GM18858 (cell line): ENCODE results near the gene SNRK.

ENCODE experiments used
- ATAC-seq: cut with Tn5 transposase; IDR thresholded peaks from one replicate; pipeline ENCODE4 v1.9.1; 2021; ENCODE audit not compliant: unreplicated experiment

SNRK gene

DNA sequence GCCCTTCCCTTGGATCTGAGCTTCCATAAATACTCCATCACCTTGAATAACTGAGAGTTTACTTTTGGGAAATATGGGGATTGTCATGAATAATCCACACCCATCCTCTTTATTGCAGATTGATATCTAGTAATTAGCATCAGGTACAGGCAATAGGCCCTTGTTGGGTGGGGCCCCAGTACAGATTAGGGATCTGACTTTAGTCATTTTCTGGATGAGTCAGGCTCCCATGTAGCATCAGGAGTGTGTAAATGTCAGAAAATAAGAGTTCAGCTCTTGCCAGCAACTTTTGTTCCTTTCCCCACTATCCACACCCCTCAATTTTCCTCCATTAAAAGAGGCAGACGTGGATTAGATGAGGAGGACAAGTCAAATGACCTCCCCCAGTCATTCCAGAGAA, 17.7 kb upstream of the SNRK start:
- no peak for ATAC-seq

DNA sequence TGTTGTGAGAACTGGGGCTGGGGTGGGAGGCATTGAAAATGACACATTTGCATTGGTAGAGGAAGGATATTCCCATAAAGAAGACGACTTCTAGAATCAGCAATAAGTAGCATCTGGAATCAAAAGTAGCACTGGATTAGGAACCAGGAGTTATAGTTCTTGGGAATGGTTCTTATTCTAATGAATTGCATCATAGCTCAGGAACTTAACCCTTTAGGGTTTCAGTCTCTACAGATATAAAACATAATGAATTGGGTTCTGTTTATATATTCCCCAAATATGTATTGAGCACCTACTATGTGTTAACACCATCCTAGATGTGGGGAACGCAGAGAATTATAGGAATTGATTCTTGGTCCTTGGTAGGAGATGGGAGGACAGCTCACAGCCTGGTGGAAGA, 16.3 kb upstream of the SNRK start:
- ATAC-seq, result no peak

DNA sequence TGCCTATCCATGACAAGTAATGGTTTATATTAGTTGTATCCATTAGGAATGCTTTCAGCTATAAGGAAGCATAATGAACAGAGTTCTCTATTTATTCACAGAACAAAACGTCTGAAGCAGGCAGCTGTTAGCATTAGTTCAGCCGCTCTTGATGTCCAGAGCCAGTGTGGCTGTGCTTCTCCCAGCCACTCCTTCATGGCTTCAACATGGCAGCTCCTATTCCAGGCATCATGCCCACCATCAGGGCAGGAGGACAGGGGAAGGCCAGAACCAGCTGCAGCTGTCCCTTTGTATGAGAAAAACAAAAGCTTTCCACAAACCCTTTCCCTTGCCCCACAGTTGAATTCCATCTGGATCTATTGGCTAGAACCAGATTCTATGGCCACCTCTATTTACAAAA, 12.9 kb upstream of the SNRK start:
- ATAC-seq, result no peak

DNA sequence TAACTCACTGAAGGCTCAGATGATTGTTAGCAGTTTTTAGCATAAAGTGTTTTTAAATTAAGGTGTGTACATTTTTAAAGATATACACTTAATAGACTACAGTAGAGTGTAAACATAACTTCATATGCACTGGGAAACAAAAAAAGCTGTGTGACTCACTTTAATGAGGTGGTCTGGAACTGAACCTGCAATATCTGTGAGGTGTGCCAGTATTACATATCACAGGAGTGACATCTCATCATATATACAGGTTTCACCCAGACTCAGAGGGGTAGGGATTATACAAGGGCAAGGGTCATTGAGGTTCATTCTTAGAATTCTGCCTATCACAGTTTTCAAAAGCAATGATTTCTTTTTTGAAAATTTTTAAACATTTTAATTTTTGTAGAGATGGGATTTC, 7.3 kb upstream of the SNRK start:
- no peak for ATAC-seq

DNA sequence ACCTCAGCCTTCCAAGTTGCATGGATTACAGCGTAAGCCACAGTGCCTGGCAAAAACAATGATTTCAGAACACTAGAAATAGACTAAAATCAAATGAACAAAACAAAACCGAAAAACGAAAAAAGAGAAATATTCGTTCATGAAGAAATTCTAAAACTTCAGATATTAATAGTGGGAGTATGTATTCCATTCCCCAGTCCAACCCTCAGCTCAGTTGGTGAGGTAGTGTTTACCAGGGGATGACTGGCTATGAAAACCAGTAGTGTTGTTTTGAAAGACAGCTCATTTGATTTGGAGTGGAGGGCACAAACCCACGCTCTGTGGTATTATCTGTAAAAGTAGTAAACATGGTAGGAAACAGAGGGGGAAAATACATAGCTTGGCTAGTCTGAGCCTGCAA, 6.8 kb upstream of the SNRK start:
- no peak for ATAC-seq

DNA sequence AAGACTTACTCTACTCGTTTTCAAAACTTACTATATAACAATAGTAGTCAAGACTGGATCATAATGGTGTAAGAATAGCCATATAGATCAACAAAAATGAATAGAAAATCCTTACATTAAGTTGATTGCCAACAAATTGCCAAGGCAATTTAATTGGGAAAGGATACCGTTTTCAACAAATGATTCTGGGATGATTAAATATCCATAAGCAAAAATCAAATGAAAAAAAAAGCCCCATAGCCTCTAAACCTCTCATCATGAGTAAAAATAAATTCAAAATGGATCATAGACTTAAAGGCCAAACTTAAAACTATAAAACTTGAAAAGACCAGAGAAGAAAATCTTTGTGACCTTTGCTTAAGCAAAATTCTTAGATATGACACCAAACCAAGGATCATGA, 5.3 kb upstream of the SNRK start:
- no peak for ATAC-seq

DNA sequence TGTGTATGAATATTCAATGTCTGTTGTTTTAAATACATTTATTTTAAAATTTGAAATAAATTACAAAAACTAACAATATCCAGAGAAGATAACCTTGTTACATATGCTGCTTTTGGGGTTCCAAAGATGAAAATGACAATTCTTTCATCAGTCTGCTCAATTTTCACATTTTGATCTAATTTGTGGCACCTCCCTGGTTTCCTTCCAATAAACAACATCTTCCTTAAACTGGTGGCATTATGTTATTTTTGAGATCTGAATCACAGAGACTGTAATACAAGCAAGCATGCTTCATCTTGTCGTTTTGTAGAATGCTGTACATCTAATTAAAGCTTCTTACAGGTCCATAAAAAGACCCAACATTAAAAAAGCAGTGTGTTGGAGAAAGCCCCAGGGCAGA, 2.2 kb upstream of the SNRK start:
- no peak for ATAC-seq

DNA sequence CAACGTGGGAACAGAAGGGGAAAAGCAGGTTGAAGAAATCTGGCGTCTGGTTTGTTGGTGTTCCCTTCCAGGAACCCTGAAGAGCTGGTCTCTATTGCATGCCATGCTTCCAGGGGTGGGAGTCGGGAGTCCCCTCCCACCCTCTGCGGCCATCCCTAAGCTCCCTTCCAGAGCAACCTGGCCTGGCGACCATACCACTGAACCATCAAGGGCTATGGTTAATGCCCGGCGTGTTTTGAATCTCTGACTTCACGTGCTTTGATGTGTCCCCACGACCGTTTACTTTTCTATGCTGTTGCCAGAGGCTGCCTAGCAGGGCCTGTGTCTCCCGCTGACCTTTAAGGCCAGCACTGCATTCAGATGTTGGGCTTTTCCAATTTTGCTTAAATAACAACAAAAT, 696 bp upstream of the SNRK start:
- ATAC-seq, result no peak

DNA sequence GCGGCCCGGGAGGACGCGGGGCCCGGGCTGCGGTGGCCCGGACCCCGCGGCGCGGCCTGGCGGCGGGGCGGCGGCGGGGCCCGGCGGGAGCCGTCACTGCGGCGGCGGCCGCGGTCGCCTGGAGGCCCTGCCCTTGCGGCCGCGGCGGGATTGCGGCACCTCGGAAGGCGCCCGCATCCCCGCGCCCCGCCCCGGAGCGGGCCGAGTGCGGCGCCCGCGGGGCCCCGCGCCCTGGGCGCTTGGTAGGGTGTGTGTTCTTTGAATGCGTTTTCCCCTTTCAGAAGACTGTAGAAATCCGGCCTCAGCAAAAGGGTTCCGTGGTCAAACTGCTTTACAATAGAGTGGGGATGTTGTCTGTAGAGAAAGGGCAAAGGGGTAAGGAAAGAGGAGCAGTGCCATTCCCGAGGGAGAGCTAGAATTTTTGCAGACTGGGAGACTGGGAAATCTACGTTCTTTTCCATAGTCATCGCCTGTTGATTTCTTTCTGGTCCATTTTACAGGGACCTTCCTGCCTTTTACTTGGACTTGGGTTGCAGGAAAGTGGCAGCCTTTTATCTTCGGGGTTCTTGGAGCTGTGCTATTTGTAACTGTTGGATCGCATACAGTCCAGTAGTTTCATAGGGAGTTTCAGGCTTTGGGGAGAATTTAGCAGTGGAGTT, 630 bp downstream of the SNRK start:
- ATAC-seq, result peak; percentile 20

DNA sequence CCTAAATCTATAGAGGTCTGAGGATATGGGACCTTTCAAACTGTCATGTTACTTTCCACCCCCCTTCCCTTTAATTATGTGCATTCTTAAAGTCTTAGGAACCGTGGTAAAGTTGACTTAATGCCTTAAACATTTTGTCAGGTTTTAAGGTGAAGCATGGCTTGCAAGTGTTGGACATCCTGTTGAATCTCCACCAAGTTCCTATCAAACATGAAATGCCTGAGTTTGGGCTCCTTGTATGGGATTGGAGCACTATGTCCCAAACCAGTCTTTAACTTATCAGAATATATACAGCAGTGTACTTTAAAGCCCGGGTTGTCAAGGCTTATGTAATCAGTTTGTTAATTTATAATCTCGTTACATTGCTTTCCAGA, 1.1 kb downstream of the SNRK start:
- ATAC-seq, result no peak

DNA sequence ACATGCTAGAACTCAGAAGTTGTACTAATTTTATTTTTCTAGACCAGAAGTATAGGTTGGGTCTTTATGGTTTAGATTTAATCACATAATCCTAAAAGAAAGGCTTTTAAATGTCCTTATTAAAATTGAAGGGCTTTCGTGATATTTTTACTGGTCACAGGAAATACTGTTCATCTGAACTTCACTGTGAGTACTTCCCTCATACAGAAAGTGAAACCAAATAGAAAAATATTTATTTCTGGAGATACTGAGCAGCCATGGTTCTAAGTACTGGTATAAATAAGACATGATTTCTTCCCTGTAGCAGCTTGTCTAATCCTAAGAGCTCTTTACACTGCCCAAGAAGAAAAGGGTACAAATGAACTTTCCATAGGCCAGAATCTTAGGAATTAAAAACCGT, 2.0 kb downstream of the SNRK start:
- peak; percentile 54 for ATAC-seq

DNA sequence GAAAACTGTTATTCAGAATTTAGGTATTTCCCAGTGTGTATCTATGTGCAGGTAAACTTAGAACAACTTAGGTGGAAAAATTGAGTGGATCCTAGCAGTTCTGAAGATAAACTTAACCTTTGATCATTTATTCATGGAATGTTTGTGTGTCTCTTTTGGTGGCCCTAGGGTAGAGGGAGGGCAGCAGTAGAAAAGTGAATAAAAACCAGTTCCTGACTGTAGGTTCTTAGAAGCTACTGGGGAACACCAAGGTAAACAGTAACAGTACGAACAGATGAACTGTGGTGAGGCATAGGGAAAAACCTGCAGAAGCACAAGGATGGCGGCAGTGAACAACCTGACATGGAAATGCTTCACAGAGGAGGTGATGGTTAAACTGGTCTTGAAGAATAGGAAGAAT, 2.5 kb downstream of the SNRK start:
- no peak for ATAC-seq

DNA sequence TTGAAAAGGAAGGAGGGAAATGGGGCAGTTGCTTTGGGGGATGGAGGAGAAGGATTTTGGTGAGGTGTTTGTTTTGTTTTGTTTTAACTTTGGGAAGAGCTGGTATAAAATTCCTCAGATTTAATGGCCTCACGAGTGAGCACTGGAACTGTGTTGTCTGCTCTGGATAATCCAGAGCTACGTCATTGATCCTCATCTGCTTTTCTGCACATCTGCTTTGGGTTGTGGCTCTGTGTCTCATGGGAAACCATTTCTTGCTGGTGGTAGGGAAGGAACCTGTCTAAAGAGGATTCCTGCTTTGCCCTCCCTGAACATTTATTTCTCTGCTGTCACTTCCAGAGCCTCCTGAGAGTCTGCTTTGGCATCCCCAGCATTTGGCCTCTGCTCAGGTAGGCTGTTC, 3.1 kb downstream of the SNRK start:
- ATAC-seq, result no peak

DNA sequence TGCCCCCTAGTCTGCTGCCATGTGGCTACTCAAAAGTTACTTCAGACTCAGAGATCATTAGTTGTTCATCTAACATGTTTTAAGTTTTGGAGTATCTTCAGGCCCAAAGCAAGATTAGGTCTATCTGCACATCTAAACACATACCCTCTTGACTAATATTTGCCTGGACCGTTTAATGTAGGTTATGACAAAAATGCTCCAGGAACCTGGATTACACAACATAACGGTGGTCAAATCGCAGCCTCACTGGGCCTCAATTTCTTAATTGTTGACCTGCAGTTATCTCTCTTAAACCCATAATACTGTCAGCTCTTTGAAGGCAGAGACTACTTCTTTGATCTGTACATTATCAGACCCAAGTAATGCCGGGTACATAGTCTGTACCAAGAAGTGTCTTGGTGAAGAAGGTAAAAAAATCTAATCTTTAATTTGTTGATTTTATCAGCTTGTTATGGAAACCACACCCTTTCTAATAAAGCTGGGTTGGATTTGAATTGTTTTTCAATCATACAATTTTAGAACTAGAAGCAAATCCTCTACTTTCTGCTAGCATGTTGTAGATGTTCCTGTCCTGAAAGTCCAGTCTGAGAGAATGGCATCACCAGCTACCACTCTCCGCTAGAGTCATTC, 3.6 kb downstream of the SNRK start:
- no peak for ATAC-seq

DNA sequence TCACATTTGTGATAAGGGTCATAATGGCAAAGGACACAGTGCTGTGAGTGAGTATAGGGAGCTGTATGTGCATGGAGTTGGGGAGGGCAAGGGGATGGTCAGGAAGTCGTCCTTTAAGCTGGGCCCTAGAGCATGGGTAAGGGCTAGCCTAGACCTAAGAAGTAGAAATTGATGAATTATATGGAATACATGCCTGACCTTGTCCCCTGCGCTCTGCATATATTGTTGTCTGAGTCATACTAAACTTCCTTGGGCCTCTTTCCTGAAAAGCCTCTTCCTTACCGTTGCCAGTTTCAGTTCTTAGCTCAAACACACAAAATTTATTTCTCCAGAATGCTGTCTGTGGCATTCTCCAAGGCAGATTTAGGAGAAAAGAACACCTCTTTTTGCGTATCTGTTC, 4.6 kb downstream of the SNRK start:
- ATAC-seq, result no peak

DNA sequence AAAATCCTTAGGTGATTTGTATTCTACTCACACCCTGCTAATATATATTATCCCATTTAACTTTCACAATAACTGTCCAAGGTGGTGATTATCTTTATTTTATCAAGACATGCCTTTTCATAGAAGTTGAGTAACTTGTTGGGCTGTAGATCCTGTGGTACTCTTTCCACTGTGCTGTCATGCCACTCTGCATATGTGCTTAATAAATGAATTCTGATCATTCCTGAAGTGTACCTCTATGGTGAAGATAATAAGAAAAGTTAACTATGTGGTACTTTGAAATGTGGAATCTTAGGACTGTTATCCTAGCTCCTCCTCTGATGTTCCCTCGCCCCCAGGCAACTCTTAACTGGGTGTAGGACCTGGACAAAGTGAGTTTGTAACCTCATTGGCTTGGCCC, 5.2 kb downstream of the SNRK start:
- ATAC-seq, result no peak

DNA sequence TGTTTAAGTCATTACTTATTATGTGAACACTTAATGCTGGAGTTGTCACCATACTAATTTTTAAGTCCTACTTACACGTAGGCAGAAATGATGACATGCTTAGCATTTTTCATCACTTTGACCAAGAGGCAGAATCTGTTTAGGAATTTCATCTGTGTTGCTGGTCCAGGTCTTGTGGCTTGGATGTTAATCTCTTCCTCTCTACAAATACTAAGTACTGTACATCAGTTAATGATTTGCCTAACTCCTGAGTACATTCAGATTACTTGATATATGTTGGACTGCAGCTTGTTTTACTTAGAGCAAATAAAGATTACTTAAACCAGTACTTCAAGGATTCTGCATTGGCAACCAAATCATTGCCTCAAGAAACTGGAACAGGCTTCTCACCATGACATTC, 8.6 kb downstream of the SNRK start:
- no peak for ATAC-seq

DNA sequence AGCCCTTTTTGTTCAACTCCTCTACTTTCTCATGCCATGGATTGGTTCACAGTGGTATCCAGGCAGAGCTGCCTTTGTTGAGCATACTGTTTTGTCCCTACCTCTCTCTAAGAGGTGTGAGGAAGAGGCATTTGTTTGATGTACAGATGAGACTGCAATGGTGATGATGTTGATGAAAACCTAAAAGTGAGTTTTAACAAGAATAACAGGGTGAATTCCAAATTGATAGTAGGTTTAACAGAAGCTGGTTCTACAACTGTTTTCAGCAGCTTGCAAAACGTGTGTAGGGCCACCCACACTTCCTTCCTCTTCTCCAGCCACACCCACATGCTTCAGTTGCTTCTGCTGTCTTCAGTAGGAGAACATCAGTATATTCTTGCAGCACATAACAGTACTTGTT, 10.2 kb downstream of the SNRK start:
- ATAC-seq, result peak; percentile 84

DNA sequence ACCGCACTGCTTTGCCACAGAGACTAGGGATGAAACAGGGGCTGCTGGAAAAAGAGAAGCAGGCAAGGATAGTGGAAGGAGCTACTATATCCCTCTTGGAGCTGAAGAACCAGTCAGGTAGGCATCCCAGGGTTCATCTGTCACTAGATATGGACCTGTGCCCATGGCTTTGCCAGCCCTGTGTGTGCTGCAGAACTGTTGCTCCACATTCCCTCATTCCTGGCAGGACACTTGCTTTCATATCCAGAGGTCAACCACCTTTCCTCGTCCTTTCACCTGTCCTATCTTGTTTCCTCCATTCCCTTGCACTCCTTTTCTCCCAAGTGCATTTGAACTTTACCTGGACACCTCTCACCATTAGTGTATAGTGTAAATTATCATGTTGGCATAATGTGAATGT, 12.0 kb downstream of the SNRK start:
- ATAC-seq, result no peak

DNA sequence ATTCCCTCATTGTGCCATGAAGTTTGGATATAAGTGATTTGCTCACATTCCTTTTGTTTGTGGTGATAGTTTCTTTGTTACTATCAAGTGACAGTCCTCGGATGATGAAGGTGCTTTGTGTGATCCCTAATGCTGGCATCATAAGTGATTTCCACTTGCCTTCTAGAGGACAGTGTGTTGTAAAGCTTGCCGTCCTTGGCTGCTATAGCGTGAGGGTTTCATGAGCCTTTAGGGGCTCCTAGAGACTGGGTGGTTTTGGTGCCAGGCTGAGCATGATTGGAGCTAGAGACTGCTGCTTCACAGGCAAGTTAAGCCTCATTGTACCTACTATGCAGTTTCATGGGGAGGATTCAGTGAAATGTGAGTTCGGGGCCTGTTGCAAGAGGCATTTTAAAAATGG, 12.4 kb downstream of the SNRK start:
- no peak for ATAC-seq

DNA sequence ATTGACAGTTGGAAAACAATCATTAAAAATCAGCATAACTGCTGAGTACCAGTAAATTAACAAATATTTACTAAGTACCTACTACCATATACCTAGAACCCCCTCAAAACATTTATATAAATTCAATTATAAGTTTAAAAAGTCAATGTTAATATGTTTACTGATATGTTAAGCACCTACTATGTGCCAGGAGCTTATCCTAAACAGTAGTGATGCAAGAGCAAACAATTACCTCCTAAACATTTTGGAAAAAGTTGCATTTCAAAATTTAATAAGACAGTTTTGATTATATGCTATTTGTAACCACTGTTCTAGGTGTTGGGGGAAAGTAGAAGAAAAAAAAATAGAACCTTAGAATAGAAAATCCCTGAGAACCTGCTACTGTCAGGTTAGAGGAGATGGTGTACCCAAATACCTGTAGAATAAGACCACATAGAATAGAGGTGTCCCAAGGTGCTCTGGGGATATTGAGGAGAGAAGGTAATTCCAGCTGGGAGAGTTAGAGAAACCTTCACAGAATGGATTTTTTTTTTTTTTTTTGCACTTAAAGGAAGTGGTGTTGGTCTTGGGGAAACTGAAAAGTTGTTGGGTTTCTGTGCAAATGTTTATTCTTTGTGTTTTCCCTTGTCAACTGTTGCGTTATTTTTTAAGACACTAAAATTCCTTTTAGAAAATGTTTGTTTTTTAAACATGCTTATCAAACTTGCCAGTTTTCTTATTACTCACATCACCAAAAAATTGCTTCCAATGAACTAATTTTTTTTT, 16.0 kb downstream of the SNRK start:
- no peak for ATAC-seq

DNA sequence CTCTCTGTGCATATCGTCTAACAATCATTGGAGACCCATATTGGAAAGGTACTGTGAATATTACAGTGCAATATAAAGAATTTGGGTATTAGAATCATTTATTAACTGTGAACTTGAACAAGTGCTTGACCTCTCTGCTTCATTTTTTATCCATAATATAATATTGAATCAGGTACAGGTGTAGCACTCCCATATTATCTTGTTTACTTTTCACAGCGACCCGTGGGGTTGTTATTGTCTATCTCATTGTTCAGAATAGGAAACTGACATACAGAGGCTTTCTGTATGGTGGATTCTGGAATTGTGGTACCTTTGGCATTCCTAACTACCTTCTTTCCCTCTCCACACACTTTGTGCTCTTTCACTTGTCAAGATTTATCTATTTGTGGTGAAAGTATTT, 17.8 kb downstream of the SNRK start:
- no peak for ATAC-seq

DNA sequence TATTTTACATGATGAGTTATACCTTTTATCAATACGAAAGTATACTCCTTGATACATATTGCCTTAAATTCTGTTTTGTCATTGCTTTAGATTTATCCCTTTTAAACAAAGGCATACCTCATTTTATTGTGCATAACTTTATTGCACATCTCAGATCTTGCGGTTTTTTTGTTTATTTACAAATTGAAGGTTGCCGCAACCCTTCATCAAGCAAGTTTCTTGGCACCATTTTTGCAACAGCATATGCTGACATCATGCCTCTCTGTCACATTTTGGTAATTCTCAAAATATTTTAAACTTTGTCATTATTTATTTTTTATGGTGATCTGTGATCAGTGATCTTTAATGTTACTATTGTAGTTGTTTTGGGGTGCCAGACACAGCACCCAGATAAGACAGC, 20.9 kb downstream of the SNRK start:
- no peak for ATAC-seq
